Left lung (tissue), 10 donors: ENCODE results near the gene CYP39A1. TPM values are rescaled to one million over a fixed set of nuclear protein-coding genes. Genes with fewer than 3 reads are reported as not detected.
A peak's percentile ranks its signal among the peaks of the same experiment; 100 is the strongest.

ENCODE experiments used
- ATAC-seq: fragments of 200-7000 bp; cut with Tn5 transposase; one replicate; pipeline ENCODE4 v1.9.1; 2020; ENCODE audit warnings: moderate library complexity
- DNase-seq, 4 donors: peaks; one replicate each; pipeline ENCODE4 v3.0.0-alpha.2; 2013 to 2020
- H3K27ac ChIP-seq, 2 donors: fragments of 200-600 bp; sonication (generic) in 1 of 2; one replicate each; pipeline versions ENCODE4 v1.5.0 to v1.8.0; 2020 to 2021
- H3K27me3 ChIP-seq, 2 donors: fragments of 200-600 bp; sonication (generic) in 1 of 2; one replicate each; pipeline versions ENCODE4 v1.5.0 to v1.8.0; 2020 to 2021
- H3K36me3 ChIP-seq, 2 donors: fragments of 200-600 bp; sonication (generic) in 1 of 2; one replicate each; pipeline versions ENCODE4 v1.5.0 to v1.8.0; 2020 to 2021
- H3K4me1 ChIP-seq, 2 donors: fragments of 200-600 bp; one replicate each; pipeline ENCODE4 v1.8.0; 2021
- H3K4me3 ChIP-seq, 2 donors: fragments of 200-600 bp; sonication (generic) in 1 of 2; one replicate each; pipeline versions ENCODE4 v1.5.0 to v1.8.0; 2020 to 2021; ENCODE audit warnings: mild to moderate bottlenecking in 1 of 2
- H3K9me3 ChIP-seq, 2 donors: fragments of 200-600 bp; sonication (generic) in 1 of 2; one replicate each; pipeline versions ENCODE4 v1.5.0 to v1.8.0; 2020 to 2021
- intact Hi-C, 2 donors: fragments of 100-400 bp; cut with DNase I; formaldehyde crosslinking; loops; one replicate each; pipeline versions ENCODE4 v1.11.2 to v1.14.2; 2022
- polyA plus RNA-seq, 6 donors: library from polyadenylated mRNA; unstranded; fragments of 120-200 nt; gene quantifications; one replicate each; pipeline ENCODE4 v1.2.1, GENCODE V29; 2013; ENCODE audit not compliant: insufficient read length in 6 of 6
- total RNA-seq, 2 donors: library from RNA; stranded (reverse); fragmentation: NEBNext Ultra II Directional; extraction: Animal tissue kit (Norgen Biotek cat#: 25700); gene quantifications; one replicate each; pipeline ENCODE4 v1.2.1, GENCODE V29; 2021
- TF ChIP-seq, protein P1 (sequence below), 2 donors: fragments of 200-600 bp; sonication (generic) in 1 of 2; IDR thresholded peaks; one replicate each; pipeline versions ENCODE4 v1.5.0 to v1.8.0; 2021; ENCODE audit warnings: antibody characterized with exemption in 2 of 2
- donor health status: DM: no; HTN: yes; CAD: no.
- donor health status: DM: no; HTN: no; CAD: no.

The CYP39A1 gene
- total and polyA plus RNA-seq, 8 donors, result 4.5 to 11.9 (median 9.8) TPM

DNA sequence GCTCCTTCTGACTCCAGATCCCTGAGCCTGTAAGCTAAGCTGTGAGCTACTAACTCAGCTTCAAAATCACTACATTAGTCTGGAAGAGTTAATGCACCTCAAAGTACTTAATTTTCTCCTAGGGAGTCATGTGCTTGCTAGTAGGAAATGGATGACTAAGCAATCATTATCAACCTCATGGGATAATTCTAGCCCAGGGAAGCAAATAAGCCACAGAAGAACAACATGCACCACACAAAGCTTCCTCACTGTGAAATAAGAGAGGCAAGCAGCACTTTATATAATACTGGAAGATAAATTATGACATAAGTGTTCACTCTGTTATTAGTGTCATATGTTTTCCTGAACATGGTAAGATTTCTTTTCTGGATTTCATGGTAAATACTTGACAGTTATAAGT, 103.5 kb downstream of the CYP39A1 start:
- TF ChIP-seq, protein P1, sequence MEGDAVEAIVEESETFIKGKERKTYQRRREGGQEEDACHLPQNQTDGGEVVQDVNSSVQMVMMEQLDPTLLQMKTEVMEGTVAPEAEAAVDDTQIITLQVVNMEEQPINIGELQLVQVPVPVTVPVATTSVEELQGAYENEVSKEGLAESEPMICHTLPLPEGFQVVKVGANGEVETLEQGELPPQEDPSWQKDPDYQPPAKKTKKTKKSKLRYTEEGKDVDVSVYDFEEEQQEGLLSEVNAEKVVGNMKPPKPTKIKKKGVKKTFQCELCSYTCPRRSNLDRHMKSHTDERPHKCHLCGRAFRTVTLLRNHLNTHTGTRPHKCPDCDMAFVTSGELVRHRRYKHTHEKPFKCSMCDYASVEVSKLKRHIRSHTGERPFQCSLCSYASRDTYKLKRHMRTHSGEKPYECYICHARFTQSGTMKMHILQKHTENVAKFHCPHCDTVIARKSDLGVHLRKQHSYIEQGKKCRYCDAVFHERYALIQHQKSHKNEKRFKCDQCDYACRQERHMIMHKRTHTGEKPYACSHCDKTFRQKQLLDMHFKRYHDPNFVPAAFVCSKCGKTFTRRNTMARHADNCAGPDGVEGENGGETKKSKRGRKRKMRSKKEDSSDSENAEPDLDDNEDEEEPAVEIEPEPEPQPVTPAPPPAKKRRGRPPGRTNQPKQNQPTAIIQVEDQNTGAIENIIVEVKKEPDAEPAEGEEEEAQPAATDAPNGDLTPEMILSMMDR (IDR thresholded peaks at IDR 0.05), result no peak
- no peak overlapping the region for H3K4me3 ChIP-seq
- intact Hi-C loops, result no loop called here
- no peak for DNase-seq
- no peaks in the 10 kb centered on the region for H3K36me3 ChIP-seq
- H3K27ac ChIP-seq, result no peak overlapping the region
- no peak for ATAC-seq
- no peaks in the 10 kb centered on the region for H3K4me1 ChIP-seq
- no peaks in the 10 kb centered on the region for H3K27me3 ChIP-seq
- peaks cover 0 to 13% of the 10 kb centered on the region in 2 donors for H3K9me3 ChIP-seq

GRCh38 chr6:46541556-46541955, 111.1 kb downstream of the CYP39A1 start:
- Histone ChIP-seq H3K27me3 (no peaks in the 10 kb centered on the region), H3K27ac (no peak overlapping the region), H3K4me3 (no peak overlapping the region), H3K4me1 (no peaks in the 10 kb centered on the region), H3K9me3 (peaks cover 0 to 13% of the 10 kb centered on the region in 2 donors), H3K36me3 (no peaks in the 10 kb centered on the region)
- TF ChIP-seq, protein P1 (IDR thresholded peaks at IDR 0.05), result no peak
- no peak for DNase-seq
- intact Hi-C loops, result no loop called here
- ATAC-seq, result no peak

GRCh38 chr6:46539866-46540265, 112.8 kb downstream of the CYP39A1 start:
- Histone ChIP-seq H3K4me3 (no peak overlapping the region), H3K27me3 (no peaks in the 10 kb centered on the region), H3K4me1 (no peaks in the 10 kb centered on the region), H3K36me3 (no peaks in the 10 kb centered on the region), H3K9me3 (peaks cover 0 to 14% of the 10 kb centered on the region in 2 donors), H3K27ac (no peak overlapping the region)
- DNase-seq (peak in 1 of 4 donors; percentile 6), ATAC-seq (no peak)
- intact Hi-C loops, result no loop called here
- TF ChIP-seq, protein P1 (IDR thresholded peaks at IDR 0.05), result no peak

DNA sequence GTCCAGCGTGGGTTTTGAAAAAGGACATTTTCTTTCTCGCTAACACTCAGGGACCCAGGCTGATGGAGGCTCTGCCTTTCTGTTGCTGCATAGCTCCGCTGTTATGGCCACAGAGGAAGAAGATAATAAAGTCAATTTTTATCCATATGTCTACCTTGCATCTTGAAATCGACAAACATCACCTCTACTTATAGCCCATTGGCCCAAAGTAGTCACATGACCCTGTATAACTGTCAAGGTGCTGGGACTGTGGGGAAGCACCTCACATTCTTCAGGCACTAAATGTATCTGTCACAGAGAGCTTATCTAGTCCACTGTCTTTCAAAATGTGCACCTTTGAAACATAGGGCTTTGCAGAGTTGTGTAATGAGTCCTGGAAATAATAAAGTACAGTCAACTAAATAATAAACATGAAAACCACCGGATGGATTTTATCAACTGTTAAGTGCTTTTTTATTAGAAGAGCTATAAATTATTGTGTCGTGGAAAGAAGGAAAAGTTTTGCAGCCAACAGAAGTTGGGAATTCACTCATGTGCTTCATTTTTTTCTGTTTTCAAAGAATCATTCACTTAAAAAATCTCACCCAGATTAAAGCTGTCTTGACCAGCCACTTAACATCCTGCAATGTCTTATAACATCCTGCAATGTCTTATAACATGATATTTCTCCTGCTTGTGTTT, 113.7 kb downstream of the CYP39A1 start:
- DNase-seq (peak in 2 of 4 donors; percentile 1 to 13), ATAC-seq (no peak)
- intact Hi-C loops, result no loop called here
- no peaks in the 10 kb centered on the region for H3K36me3 ChIP-seq
- TF ChIP-seq, protein P1 (IDR thresholded peaks at IDR 0.05), result no peak
- H3K9me3 ChIP-seq, result peaks cover 0 to 10% of the 10 kb centered on the region in 2 donors
- no peak overlapping the region for H3K27ac ChIP-seq
- no peak overlapping the region for H3K4me3 ChIP-seq
- H3K27me3 ChIP-seq, result no peaks in the 10 kb centered on the region
- H3K4me1 ChIP-seq, result no peaks in the 10 kb centered on the region

DNA sequence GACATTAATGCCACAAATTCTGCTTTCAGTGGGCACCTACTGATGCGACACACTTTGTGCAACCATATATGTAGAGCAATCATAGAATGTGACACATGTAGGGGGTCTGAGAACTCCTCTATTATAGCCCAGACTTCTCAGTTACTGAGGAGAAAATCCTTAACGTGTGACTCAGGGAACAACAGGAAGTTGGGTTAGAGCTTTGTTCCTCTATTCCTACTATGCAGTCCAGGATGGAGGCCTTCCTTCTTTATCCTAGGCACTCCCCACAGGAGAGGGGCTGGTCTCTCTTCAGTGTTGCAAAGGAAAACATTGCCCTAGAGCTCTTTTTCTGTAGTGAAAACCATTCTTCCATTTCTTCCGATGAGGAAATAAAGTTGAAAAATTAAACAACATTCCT, 121.7 kb downstream of the CYP39A1 start:
- Histone ChIP-seq H3K27ac (no peak overlapping the region), H3K4me3 (no peak overlapping the region), H3K36me3 (no peaks in the 10 kb centered on the region), H3K9me3 (peaks cover 0 to 10% of the 10 kb centered on the region in 2 donors), H3K27me3 (no peaks in the 10 kb centered on the region), H3K4me1 (no peaks in the 10 kb centered on the region)
- intact Hi-C loops, result no loop called here
- TF ChIP-seq, protein P1 (IDR thresholded peaks at IDR 0.05), result no peak
- DNase-seq, result no peak
- no peak for ATAC-seq
